ENCODE data around the gene CLK2. TPM values are rescaled to one million over a fixed set of nuclear protein-coding genes. Genes with fewer than 3 reads are reported as not detected.

Gene CLK2
- total and polyA plus RNA-seq, 9 of the 15 experiments (the other 6 are each of a cell fraction or from before 2014, with no cell fraction given) = 13.5 to 81.4 (median 39.6) TPM

DNA sequence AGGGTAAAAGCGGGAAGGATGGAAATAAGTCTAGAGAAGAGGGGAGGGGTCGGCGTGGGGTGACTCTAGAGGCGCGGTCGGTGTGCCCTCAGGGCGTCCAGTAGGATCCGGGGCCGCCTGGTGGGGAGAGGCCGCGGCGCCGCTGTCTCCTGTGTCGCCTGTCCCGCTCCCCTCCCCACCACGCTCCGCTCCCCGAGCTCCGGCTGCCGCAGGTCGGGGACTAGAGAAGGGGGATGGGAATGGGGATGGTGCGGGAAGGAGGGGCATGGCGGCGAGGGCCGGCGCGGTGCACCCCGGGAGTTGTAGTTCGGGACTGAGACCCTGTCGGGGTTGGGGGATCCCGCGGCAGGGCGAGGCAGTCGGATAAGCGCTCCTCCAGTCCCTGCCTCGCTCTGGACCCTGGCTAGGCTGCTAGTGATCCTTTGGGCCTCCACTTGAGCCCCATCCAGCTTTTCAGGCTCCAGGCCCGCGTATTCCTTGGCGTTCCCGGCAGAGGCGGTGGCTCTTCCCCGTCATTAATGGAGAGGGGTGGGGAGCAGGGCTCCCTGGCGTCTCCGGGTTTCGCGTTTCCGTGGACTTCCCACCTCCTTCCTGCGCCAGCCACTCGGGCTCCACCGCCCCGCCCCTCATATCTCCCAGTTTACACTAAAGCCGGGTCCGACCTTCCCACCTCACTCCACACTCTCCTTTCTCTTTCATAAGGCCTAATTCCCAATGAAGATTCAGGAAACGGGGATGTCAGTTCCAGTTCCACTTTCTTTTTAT lies 17.9 kb downstream of the CLK2 start, which contains the start of gene ENTREP3 (continued):
- TF ChIP-seq CCNT2 (IDR thresholded peaks at IDR 0.05; ENCODE audit: borderline replicate concordance, extremely low read depth, insufficient read length, low read depth, low read length) (peak; percentile 37), TAF1 (IDR thresholded peaks at IDR 0.05; ENCODE audit: control insufficient read depth, extremely low read depth, insufficient read depth, low read length, severe bottlenecking) (peak; percentile 56), HNRNPLL (IDR thresholded peaks at IDR 0.05; ENCODE audit: low read depth, low read length, poor library complexity, severe bottlenecking) (no peak), TEAD2 (tag; IDR thresholded peaks at IDR 0.05) (no peak), NR1H2 (CRISPR knock-in tag; IDR thresholded peaks at IDR 0.05) (no peak), RAD51 (IDR thresholded peaks at IDR 0.05; ENCODE audit: borderline replicate concordance, low read depth) (no peak), FOXP4 (CRISPR knock-in tag; IDR thresholded peaks at IDR 0.05; ENCODE audit: borderline replicate concordance) (no peak), RERE (CRISPR knock-in tag; IDR thresholded peaks at IDR 0.05; ENCODE audit: borderline replicate concordance) (no peak), TARDBP (IDR thresholded peaks at IDR 0.05) (peak; percentile 18; the same call in 1 of the 2 replicates), PHF8 (IDR thresholded peaks at IDR 0.05; ENCODE audit: borderline replicate concordance, low read length) (peak; percentile 57; the same call in 1 of the 2 replicates), CHD1 (IDR thresholded peaks at IDR 0.05; ENCODE audit: low read length) (no peak), JUND (IDR thresholded peaks at IDR 0.05; ENCODE audit: borderline replicate concordance, low read depth, low read length) (0 out of 2 replicates have a peak, but pooled peaks have one; percentile 7), JUND (tag; IDR thresholded peaks at IDR 0.05; ENCODE audit: borderline replicate concordance, low read depth, low read length) (no peak; the same call in 2 of the 3 replicates), ZNF134 (CRISPR knock-in tag; conservative IDR thresholded peaks at IDR 0.05) (no peak), ASH1L (IDR thresholded peaks at IDR 0.05; ENCODE audit: borderline replicate concordance, low read depth, partially characterized antibody) (no peak)
- TF ChIP-seq, protein P1, sequence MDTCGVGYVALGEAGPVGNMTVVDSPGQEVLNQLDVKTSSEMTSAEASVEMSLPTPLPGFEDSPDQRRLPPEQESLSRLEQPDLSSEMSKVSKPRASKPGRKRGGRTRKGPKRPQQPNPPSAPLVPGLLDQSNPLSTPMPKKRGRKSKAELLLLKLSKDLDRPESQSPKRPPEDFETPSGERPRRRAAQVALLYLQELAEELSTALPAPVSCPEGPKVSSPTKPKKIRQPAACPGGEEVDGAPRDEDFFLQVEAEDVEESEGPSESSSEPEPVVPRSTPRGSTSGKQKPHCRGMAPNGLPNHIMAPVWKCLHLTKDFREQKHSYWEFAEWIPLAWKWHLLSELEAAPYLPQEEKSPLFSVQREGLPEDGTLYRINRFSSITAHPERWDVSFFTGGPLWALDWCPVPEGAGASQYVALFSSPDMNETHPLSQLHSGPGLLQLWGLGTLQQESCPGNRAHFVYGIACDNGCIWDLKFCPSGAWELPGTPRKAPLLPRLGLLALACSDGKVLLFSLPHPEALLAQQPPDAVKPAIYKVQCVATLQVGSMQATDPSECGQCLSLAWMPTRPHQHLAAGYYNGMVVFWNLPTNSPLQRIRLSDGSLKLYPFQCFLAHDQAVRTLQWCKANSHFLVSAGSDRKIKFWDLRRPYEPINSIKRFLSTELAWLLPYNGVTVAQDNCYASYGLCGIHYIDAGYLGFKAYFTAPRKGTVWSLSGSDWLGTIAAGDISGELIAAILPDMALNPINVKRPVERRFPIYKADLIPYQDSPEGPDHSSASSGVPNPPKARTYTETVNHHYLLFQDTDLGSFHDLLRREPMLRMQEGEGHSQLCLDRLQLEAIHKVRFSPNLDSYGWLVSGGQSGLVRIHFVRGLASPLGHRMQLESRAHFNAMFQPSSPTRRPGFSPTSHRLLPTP (IDR thresholded peaks at IDR 0.05; ENCODE audit: borderline replicate concordance, extremely low read depth, insufficient read length) = no peak
